HepG2 (cell line): Measurements from ENCODE around the gene TACO1. TPM values are rescaled to one million over a fixed set of nuclear protein-coding genes. Genes with fewer than 3 reads are reported as not detected.

Experiments used
- ADNP ChIP-seq: sonication (generic); formaldehyde crosslinking; IDR thresholded peaks from 2 replicates; pipeline ENCODE4 v1.4.0; 2020; ENCODE audit warnings: missing genetic modification reagents
- FOXA1 ChIP-seq, 2 experiments: fragments of 450-650 bp in 1 of 2; sonication (generic) in 1 of 2; formaldehyde crosslinking in 1 of 2; IDR thresholded peaks; 2 replicates each; pipeline versions ENCODE4 v1.4.0 to v1.6.1; 2016 to 2020; ENCODE audit warnings: missing genetic modification reagents in 1 of 2
- GTF2F1 ChIP-seq: fragments of 150-350 bp; IDR thresholded peaks from 2 replicates; pipeline ENCODE4 v1.6.1; 2014; ENCODE audit warnings: low read length
- MAFF ChIP-seq: IDR thresholded peaks from 2 replicates; pipeline ENCODE4 v1.6.1; 2011; ENCODE audit warnings: low read depth, low read length, improper control_type of control experiment
- MED8 ChIP-seq: sonication (generic); formaldehyde crosslinking; IDR thresholded peaks from 2 replicates; pipeline ENCODE4 v1.8.1; 2023; ENCODE audit warnings: mild to moderate bottlenecking, missing genetic modification reagents; ENCODE audit not compliant: insufficient replicate concordance
- MLX ChIP-seq: IDR thresholded peaks from 2 replicates; pipeline ENCODE4 v1.6.1; 2016
- PHF8 ChIP-seq: sonication (generic); formaldehyde crosslinking; IDR thresholded peaks from 2 replicates; pipeline ENCODE4 v1.5.0; 2020; ENCODE audit warnings: missing genetic modification reagents
- PRDM4 ChIP-seq: sonication (generic); formaldehyde crosslinking; IDR thresholded peaks from 2 replicates; pipeline ENCODE4 v1.9.0; 2021; ENCODE audit warnings: missing genetic modification reagents, borderline replicate concordance
- PRPF4 ChIP-seq: fragments of 200-400 bp; formaldehyde crosslinking; IDR thresholded peaks from 2 replicates; pipeline ENCODE4 v1.6.1; 2016; ENCODE audit warnings: low read length, low read depth; ENCODE audit not compliant: poor library complexity, severe bottlenecking
- SNAPC2 ChIP-seq: sonication (generic); formaldehyde crosslinking; IDR thresholded peaks from 2 replicates; pipeline ENCODE4 v1.8.1; 2022; ENCODE audit warnings: mild to moderate bottlenecking, missing genetic modification reagents
- U2AF2 ChIP-seq: fragments of 200-400 bp; formaldehyde crosslinking; IDR thresholded peaks from 2 replicates; pipeline ENCODE4 v1.6.1; 2017; ENCODE audit warnings: low read depth, mild to moderate bottlenecking, low read length
- WIZ ChIP-seq: sonication (generic); formaldehyde crosslinking; IDR thresholded peaks from 2 replicates; pipeline ENCODE4 v1.5.1; 2020; ENCODE audit warnings: mild to moderate bottlenecking, missing genetic modification reagents
- ZMYM3 ChIP-seq: sonication (generic); formaldehyde crosslinking; IDR thresholded peaks from 2 replicates; pipeline ENCODE4 v1.5.1; 2020; ENCODE audit warnings: mild to moderate bottlenecking, missing genetic modification reagents
- ZNF12 ChIP-seq: sonication (generic); formaldehyde crosslinking; IDR thresholded peaks from 2 replicates; pipeline ENCODE4 v1.5.0; 2020; ENCODE audit warnings: missing genetic modification reagents
- ZNF232 ChIP-seq: sonication (generic); formaldehyde crosslinking; IDR thresholded peaks from 2 replicates; pipeline ENCODE4 v1.4.0; 2020; ENCODE audit warnings: missing genetic modification reagents, borderline replicate concordance
- ZNF616 ChIP-seq: sonication (generic); formaldehyde crosslinking; IDR thresholded peaks from 2 replicates; pipeline ENCODE4 v1.5.0; 2020; ENCODE audit warnings: low read depth, mild to moderate bottlenecking, missing genetic modification reagents
- ZNF674 ChIP-seq: sonication (generic); formaldehyde crosslinking; IDR thresholded peaks from 2 replicates; pipeline ENCODE4 v1.5.0; 2020; ENCODE audit warnings: low read depth, mild to moderate bottlenecking, missing genetic modification reagents
- ZNF766 ChIP-seq: sonication (generic); formaldehyde crosslinking; IDR thresholded peaks from 2 replicates; pipeline ENCODE4 v1.5.0; 2020; ENCODE audit warnings: missing genetic modification reagents, borderline replicate concordance
- polyA plus RNA-seq, 8 experiments: library from polyadenylated mRNA; depleted of rRNA in 3 of 8; stranded (reverse) in 7 of 8; unstranded in 1 of 8; fragments of >200 nt; fragmentation: Illumina TruSeq in 4 of 8; extraction: Trizol in 4 of 8; gene quantifications; 2 replicates each; pipeline versions ENCODE4 v1.2.1 to v1.2.3, GENCODE V29; 2011 to 2016; ENCODE audit warnings: low read depth in 4 of 8, missing spikeins in 1 of 8, mixed read lengths in 1 of 8; ENCODE audit not compliant: insufficient read depth in 1 of 8
- total RNA-seq, 5 experiments: library from RNA; depleted of rRNA; stranded (reverse); fragments of >200 nt; fragmentation: Illumina TruSeq; extraction: Trizol; gene quantifications; 2 replicates each; pipeline ENCODE4 v1.2.3, GENCODE V29; 2016; ENCODE audit warnings: low read depth in 1 of 5
- TF ChIP-seq, protein P1 (sequence below): sonication (generic); formaldehyde crosslinking; IDR thresholded peaks from 2 replicates; pipeline ENCODE4 v1.5.1; 2020; ENCODE audit warnings: mild to moderate bottlenecking, missing genetic modification reagents, moderate library complexity
- TF ChIP-seq, protein P2 (sequence below): sonication (generic); formaldehyde crosslinking; IDR thresholded peaks from 2 replicates; pipeline ENCODE4 v1.8.0; 2022; ENCODE audit warnings: mild to moderate bottlenecking, missing genetic modification reagents, moderate library complexity

The TACO1 gene
- total and polyA plus RNA-seq, 2 of the 13 experiments (the other 11 are each of a cell fraction or from before 2014, with no cell fraction given), result 34.7 to 53.6 TPM

GRCh38 chr17:63621684-63622573, 21.2 kb downstream of the TACO1 start, which contains the start of gene MAP3K3 (continued):
- TF ChIP-seq ZNF232 (peak; percentile 90), U2AF2 (no peak), MLX (peak; percentile 16; the same call in 1 of the 2 replicates), PRDM4 (CRISPR knock-in tag) (no peak), ZNF616 (CRISPR knock-in tag) (no peak), ZNF766 (CRISPR knock-in tag) (peak; percentile 87), ZNF12 (CRISPR knock-in tag) (peak; percentile 10; the same call in 1 of the 2 replicates), ZNF674 (CRISPR knock-in tag) (no peak), MAFF (no peak), SNAPC2 (CRISPR knock-in tag) (no peak), PRPF4 (no peak), ZMYM3 (CRISPR knock-in tag) (peak; percentile 62; the same call in 1 of the 2 replicates), FOXA1 (IDR thresholded peaks at IDR 0.05) (no peak), FOXA1 (CRISPR knock-in tag; IDR thresholded peaks at IDR 0.05) (peak; percentile 6; the same call in 1 of the 2 replicates), GTF2F1 (no peak), MED8 (CRISPR knock-in tag) (peak; percentile 35), PHF8 (CRISPR knock-in tag) (peak; percentile 97), WIZ (CRISPR knock-in tag) (0 out of 2 replicates have a peak, but pooled peaks have one; percentile 75), ADNP (no peak)
- TF ChIP-seq, protein P1, sequence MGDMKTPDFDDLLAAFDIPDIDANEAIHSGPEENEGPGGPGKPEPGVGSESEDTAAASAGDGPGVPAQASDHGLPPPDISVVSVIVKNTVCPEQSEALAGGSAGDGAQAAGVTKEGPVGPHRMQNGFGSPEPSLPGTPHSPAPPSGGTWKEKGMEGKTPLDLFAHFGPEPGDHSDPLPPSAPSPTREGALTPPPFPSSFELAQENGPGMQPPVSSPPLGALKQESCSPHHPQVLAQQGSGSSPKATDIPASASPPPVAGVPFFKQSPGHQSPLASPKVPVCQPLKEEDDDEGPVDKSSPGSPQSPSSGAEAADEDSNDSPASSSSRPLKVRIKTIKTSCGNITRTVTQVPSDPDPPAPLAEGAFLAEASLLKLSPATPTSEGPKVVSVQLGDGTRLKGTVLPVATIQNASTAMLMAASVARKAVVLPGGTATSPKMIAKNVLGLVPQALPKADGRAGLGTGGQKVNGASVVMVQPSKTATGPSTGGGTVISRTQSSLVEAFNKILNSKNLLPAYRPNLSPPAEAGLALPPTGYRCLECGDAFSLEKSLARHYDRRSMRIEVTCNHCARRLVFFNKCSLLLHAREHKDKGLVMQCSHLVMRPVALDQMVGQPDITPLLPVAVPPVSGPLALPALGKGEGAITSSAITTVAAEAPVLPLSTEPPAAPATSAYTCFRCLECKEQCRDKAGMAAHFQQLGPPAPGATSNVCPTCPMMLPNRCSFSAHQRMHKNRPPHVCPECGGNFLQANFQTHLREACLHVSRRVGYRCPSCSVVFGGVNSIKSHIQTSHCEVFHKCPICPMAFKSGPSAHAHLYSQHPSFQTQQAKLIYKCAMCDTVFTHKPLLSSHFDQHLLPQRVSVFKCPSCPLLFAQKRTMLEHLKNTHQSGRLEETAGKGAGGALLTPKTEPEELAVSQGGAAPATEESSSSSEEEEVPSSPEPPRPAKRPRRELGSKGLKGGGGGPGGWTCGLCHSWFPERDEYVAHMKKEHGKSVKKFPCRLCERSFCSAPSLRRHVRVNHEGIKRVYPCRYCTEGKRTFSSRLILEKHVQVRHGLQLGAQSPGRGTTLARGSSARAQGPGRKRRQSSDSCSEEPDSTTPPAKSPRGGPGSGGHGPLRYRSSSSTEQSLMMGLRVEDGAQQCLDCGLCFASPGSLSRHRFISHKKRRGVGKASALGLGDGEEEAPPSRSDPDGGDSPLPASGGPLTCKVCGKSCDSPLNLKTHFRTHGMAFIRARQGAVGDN (CRISPR knock-in tag), result peak; percentile 92
- TF ChIP-seq, protein P2, sequence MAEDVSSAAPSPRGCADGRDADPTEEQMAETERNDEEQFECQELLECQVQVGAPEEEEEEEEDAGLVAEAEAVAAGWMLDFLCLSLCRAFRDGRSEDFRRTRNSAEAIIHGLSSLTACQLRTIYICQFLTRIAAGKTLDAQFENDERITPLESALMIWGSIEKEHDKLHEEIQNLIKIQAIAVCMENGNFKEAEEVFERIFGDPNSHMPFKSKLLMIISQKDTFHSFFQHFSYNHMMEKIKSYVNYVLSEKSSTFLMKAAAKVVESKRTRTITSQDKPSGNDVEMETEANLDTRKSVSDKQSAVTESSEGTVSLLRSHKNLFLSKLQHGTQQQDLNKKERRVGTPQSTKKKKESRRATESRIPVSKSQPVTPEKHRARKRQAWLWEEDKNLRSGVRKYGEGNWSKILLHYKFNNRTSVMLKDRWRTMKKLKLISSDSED (CRISPR knock-in tag), result no peak
